Fibroblast of lung (primary cell): ENCODE measurements around the gene GOLGA7B. TPM values are rescaled to one million over a fixed set of nuclear protein-coding genes. Genes with fewer than 3 reads are reported as not detected.
A peak's percentile ranks its signal among the peaks of the same experiment; 100 is the strongest.

Experiments used
- DNase-seq, 2 donors: peaks; one replicate each; pipeline versions ENCODE4 v3.0.0 to v3.0.0-alpha.2; 2010; ENCODE audit warnings: low read depth in 2 of 2
- H2AFZ ChIP-seq: 2 replicates; pipeline ENCODE4 v1.5.1; 2012; ENCODE audit warnings: low read length, control low read depth, inconsistent platforms
- H3K27ac ChIP-seq: 2 replicates; pipeline ENCODE4 v1.5.1; 2011; ENCODE audit warnings: low read length, control low read depth; ENCODE audit not compliant: insufficient read depth
- H3K27me3 ChIP-seq: 2 replicates; pipeline ENCODE4 v1.5.1; 2011; ENCODE audit warnings: mild to moderate bottlenecking, low read length; ENCODE audit not compliant: control insufficient read depth, insufficient read depth
- H3K36me3 ChIP-seq: 2 replicates; pipeline ENCODE4 v1.5.1; 2011; ENCODE audit warnings: low read length; ENCODE audit not compliant: control insufficient read depth, insufficient read depth
- H3K4me1 ChIP-seq: 2 replicates; pipeline ENCODE4 v1.5.1; 2011; ENCODE audit warnings: low read length; ENCODE audit not compliant: control insufficient read depth, insufficient read depth; ENCODE audit errors: extremely low read depth
- H3K4me2 ChIP-seq: 2 replicates; pipeline ENCODE4 v1.5.1; 2011; ENCODE audit warnings: low read length, control low read depth; ENCODE audit not compliant: insufficient read depth; ENCODE audit errors: extremely low read depth
- H3K4me3 ChIP-seq, 4 experiments: fragments of 200-600 bp in 1 of 4; sonication (generic) in 1 of 4; replicated peaks in 1 of 4; 2 replicates each; pipeline ENCODE4 v1.5.1; 2011 to 2016; ENCODE audit warnings: low read length in 4 of 4, low read depth in 3 of 4, mild to moderate bottlenecking in 3 of 4, control low read depth in 2 of 4, inconsistent platforms in 1 of 4, mixed read lengths in 1 of 4; ENCODE audit not compliant: insufficient read depth in 1 of 4; ENCODE audit errors: control extremely low read depth in 1 of 4
- H3K79me2 ChIP-seq: 2 replicates; pipeline ENCODE4 v1.5.1; 2012; ENCODE audit warnings: mild to moderate bottlenecking, low read length, inconsistent platforms; ENCODE audit not compliant: control insufficient read depth, insufficient read depth
- H3K9ac ChIP-seq: 2 replicates; pipeline ENCODE4 v1.5.1; 2011; ENCODE audit warnings: mild to moderate bottlenecking, low read length, control low read depth; ENCODE audit not compliant: insufficient read depth
- H3K9me3 ChIP-seq: 2 replicates; pipeline ENCODE4 v1.5.1; 2012; ENCODE audit warnings: low read depth, low read length; ENCODE audit not compliant: control insufficient read depth, insufficient read depth
- H4K20me1 ChIP-seq: 2 replicates; pipeline ENCODE4 v1.5.1; 2011; ENCODE audit warnings: low read length; ENCODE audit not compliant: control insufficient read depth, insufficient read depth; ENCODE audit errors: extremely low read depth
- EZH2 ChIP-seq: IDR thresholded peaks from 2 replicates; pipeline ENCODE4 v1.5.1; 2012; ENCODE audit warnings: low read length, control low read depth, mild to moderate bottlenecking; ENCODE audit errors: missing control alignments
- polyA plus RNA-seq, 2 donors: library from polyadenylated mRNA; depleted of rRNA in 1 of 2; stranded (reverse) in 1 of 2; unstranded in 1 of 2; fragments of >200 nt; gene quantifications; 2 replicates each; pipeline ENCODE4 v1.2.1, GENCODE V29; 2011 to 2012; ENCODE audit warnings: missing spikeins in 1 of 2
- total RNA-seq: library from RNA; depleted of rRNA; stranded (reverse); fragments of >200 nt; gene quantifications from 2 replicates; pipeline ENCODE4 v1.2.1, GENCODE V29; 2014
- TF ChIP-seq, protein P1 (sequence below), 2 donors: IDR thresholded peaks in 1 of 2; conservative IDR thresholded peaks in 1 of 2; 1 replicate in 1 of 2; 2 replicates in 1 of 2; pipeline ENCODE4 v1.5.1; 2011 to 2012; ENCODE audit warnings: low read length in 2 of 2, control low read depth in 1 of 2, inconsistent platforms in 1 of 2, low read depth in 1 of 2, mild to moderate bottlenecking in 1 of 2

The GOLGA7B gene
- total and polyA plus RNA-seq, 2 donors (not counting 1 experiment from before 2014, with no cell fraction given): under 0.01 TPM; not detected in 1

DNA sequence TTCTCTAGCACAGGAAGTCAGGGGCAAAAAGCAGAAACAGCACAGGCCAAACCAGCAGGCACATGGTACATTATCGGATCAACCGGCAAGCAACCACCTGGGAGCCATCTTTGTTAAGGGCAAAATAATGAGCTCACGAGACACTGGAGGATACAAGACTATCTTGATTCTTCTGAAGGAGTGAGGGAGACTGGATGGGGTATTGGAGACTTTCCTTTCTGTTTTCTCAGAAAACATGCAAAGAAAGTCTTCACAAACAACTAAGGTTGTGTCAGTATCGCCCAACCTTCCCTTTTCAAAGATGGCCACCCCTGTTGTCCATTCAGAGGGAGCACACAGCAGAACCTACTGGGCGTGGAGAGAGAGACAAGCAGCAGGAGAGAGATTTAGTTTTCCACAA is 29.6 kb downstream of the GOLGA7B start:
- H3K79me2 ChIP-seq: no peaks in the 10 kb centered on the region
- peaks cover 7% of the 10 kb centered on the region for H3K27me3 ChIP-seq
- no peaks in the 10 kb centered on the region for H3K4me1 ChIP-seq
- no peaks in the 10 kb centered on the region for H3K36me3 ChIP-seq
- no peak for TF ChIP-seq EZH2
- TF ChIP-seq, protein P1, sequence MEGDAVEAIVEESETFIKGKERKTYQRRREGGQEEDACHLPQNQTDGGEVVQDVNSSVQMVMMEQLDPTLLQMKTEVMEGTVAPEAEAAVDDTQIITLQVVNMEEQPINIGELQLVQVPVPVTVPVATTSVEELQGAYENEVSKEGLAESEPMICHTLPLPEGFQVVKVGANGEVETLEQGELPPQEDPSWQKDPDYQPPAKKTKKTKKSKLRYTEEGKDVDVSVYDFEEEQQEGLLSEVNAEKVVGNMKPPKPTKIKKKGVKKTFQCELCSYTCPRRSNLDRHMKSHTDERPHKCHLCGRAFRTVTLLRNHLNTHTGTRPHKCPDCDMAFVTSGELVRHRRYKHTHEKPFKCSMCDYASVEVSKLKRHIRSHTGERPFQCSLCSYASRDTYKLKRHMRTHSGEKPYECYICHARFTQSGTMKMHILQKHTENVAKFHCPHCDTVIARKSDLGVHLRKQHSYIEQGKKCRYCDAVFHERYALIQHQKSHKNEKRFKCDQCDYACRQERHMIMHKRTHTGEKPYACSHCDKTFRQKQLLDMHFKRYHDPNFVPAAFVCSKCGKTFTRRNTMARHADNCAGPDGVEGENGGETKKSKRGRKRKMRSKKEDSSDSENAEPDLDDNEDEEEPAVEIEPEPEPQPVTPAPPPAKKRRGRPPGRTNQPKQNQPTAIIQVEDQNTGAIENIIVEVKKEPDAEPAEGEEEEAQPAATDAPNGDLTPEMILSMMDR (conservative IDR thresholded peaks at IDR 0.05 in 1 of 2, IDR thresholded peaks at IDR 0.05 in 1 of 2; ENCODE audit: low read depth in 1 of 2, low read length in 2 of 2): no peak
- no peak overlapping the region for H2AFZ ChIP-seq
- no peaks in the 10 kb centered on the region for H4K20me1 ChIP-seq
- no peak overlapping the region for H3K9ac ChIP-seq
- H3K4me3 ChIP-seq: no peak overlapping the region
- no peak overlapping the region for H3K27ac ChIP-seq
- no peaks in the 10 kb centered on the region for H3K9me3 ChIP-seq
- H3K4me2 ChIP-seq: no peak overlapping the region
- no peak for DNase-seq

GRCh38 chr10:97880109-97880508 is 30.5 kb downstream of the GOLGA7B start:
- TF ChIP-seq, protein P1 (conservative IDR thresholded peaks at IDR 0.05 in 1 of 2, IDR thresholded peaks at IDR 0.05 in 1 of 2; ENCODE audit: low read depth in 1 of 2, low read length in 2 of 2): no peak
- TF ChIP-seq EZH2: no peak
- no peak overlapping the region for H2AFZ ChIP-seq
- no peak overlapping the region for H3K9ac ChIP-seq
- H3K4me2 ChIP-seq: no peak overlapping the region
- H3K4me3 ChIP-seq: no peak overlapping the region
- peaks cover 7% of the 10 kb centered on the region for H3K27me3 ChIP-seq
- H3K9me3 ChIP-seq: no peaks in the 10 kb centered on the region
- no peaks in the 10 kb centered on the region for H3K4me1 ChIP-seq
- no peaks in the 10 kb centered on the region for H4K20me1 ChIP-seq
- no peaks in the 10 kb centered on the region for H3K36me3 ChIP-seq
- no peak overlapping the region for H3K27ac ChIP-seq
- H3K79me2 ChIP-seq: no peaks in the 10 kb centered on the region
- no peak for DNase-seq

DNA sequence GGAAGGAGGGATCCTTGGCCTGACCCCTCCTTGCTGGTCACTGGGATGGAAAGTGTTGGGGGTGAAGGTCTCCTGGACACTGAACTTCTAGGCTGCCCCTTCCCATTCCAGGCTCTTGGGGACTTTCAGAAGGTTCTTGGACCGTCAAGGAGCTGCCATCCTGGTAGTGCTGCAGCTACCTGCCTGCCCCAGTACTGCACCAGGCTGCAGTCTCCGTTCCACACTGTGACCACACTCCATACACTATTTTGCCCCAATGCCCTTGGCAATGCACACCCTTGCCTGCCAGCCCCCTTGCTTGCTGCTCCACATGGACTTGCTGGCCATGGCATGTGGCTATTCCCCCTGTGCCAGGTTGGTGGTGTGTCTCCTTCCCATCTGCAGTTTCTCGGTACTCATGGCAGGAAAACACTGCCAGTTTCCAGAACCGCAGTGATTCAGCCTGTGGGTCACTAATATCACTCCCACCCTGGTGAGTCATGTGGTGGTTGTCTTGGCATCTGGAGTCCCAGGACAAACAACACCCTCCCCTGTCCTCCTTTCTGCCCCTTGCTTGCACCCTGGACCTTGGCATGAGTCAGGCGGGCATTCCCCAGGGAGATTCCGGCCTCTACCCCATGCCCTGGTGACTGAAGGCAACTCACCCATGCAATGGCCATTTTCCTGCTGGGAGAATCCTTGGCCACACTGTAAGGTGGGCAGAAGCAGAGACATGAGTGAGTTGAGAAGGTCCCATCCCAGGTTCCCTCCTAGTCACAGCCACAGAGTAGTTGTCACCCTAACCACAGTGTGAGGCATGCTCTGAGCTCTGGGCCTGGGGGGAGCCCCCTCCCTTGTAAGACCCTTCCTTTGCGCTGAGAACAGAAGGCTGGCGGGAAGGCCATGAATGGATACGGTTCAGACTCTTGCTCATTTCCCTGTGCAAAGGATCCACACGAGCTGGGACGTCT is 32.8 kb downstream of the GOLGA7B start:
- no peak overlapping the region for H2AFZ ChIP-seq
- H3K4me3 ChIP-seq: no peak overlapping the region
- no peak overlapping the region for H3K9ac ChIP-seq
- no peaks in the 10 kb centered on the region for H3K27me3 ChIP-seq
- no peaks in the 10 kb centered on the region for H3K4me1 ChIP-seq
- no peaks in the 10 kb centered on the region for H3K79me2 ChIP-seq
- H4K20me1 ChIP-seq: no peaks in the 10 kb centered on the region
- H3K4me2 ChIP-seq: no peak overlapping the region
- no peaks in the 10 kb centered on the region for H3K36me3 ChIP-seq
- TF ChIP-seq, protein P1 (conservative IDR thresholded peaks at IDR 0.05 in 1 of 2, IDR thresholded peaks at IDR 0.05 in 1 of 2; ENCODE audit: low read depth in 1 of 2, low read length in 2 of 2): no peak
- no peak for TF ChIP-seq EZH2
- no peak overlapping the region for H3K27ac ChIP-seq
- H3K9me3 ChIP-seq: no peaks in the 10 kb centered on the region
- DNase-seq: peak; percentile 67 to 92
